ENCODE results near the gene GALNT16. TPM values are rescaled to one million over a fixed set of nuclear protein-coding genes. Genes with fewer than 3 reads are reported as not detected.

GALNT16 gene
- total RNA-seq, 1 donor from 2014 or later = 8.2 TPM

DNA sequence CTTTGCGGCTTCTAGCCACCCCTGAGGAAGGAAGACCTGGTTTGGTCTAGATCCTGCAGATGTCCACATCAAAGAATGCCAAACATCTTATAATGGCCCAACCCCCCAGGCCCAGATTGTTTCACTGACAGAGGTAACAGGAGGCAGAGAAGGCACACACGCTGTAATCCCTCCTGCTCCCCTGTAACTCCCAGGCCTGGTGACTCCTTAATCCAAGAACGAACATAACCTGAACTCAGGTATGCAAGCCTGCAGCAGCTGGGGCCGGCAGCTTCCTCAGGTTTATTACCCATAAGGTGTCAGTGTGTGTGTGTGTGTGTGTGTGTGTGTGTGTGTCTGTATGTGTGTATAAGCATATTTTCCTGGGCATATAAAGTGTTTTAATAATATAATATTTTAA is 85.4 kb downstream of the GALNT16 start:
- DNase-seq (ENCODE audit: low spot score in 2 of 2, unreplicated experiment in 2 of 2) = no peak
- Mint-ChIP-seq H3K27me3 (ENCODE audit: low read depth) (no peaks in the 10 kb centered on the region), H3K9me3 (no peaks in the 10 kb centered on the region), H3K4me1 (peaks cover 4% of the 10 kb centered on the region), H3K36me3 (no peaks in the 10 kb centered on the region), H3K4me3 (no peak overlapping the region), H3K27ac (no peak overlapping the region)
- no peak for TF ChIP-seq CTCF (IDR thresholded peaks at IDR 0.05; ENCODE audit: unreplicated experiment)

DNA sequence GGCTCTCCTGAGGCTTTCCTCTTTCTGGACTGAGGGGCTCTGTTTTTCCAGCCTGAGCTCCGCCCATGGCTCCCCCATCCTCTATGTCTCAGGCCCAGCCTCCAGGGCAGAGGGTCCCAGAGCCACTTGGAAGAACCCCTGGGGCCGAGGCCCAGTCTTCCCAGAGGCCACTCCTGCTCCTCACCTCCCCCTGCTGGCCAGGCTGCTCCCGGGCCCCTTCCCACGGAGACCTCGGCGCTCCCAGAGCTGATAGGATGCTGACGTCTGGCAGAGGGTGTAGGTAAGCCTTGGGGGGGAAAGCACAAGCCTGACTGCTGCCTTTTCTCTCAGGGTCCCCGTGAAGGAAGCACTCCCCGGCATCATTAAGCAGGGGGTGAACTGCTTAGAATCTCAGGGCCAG is 86.8 kb downstream of the GALNT16 start:
- peak; percentile 17 for TF ChIP-seq CTCF (IDR thresholded peaks at IDR 0.05; ENCODE audit: unreplicated experiment)
- H3K4me3 Mint-ChIP-seq = no peak overlapping the region
- H3K9me3 Mint-ChIP-seq = no peaks in the 10 kb centered on the region
- DNase-seq (ENCODE audit: low spot score in 2 of 2, unreplicated experiment in 2 of 2) = peak in 1 of 2 experiments; percentile 57
- no peaks in the 10 kb centered on the region for H3K36me3 Mint-ChIP-seq
- no peaks in the 10 kb centered on the region for H3K27me3 Mint-ChIP-seq (ENCODE audit: low read depth)
- peaks cover 4% of the 10 kb centered on the region for H3K4me1 Mint-ChIP-seq
- no peak overlapping the region for H3K27ac Mint-ChIP-seq

DNA sequence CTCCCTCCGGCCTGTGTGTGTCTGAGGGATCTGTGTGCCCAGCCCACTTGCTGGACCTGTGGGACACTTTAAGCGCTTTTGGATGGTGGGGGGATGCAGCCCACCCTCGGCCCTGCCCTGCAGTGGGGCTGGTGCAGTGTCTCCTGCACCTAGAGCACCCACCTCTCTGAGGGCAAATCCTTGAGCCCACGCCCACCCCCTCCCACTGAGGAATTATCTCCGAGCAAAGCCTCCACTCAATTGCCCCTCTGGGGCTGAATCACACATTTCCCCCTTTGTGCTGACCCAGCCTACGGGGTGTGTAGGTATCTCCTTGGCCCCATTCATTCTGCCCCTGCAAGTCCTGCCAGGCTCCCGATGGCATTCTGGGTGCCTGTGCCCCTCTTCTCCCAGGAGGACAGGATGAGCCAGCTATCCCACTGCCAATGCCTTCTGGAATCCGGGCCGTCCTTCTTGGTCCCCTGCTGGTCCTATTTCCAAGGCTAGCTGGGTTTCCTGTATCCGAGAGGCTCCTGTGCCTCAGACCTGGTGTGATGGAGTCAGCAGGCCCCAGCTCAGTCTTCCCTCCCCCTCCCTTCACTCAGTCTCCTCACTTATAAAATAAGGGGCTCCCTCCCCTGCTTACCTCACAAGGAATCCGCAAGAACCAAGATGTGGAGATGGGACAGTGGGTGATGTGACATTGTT is 89.3 kb downstream of the GALNT16 start:
- Mint-ChIP-seq H3K36me3 (no peaks in the 10 kb centered on the region), H3K27me3 (ENCODE audit: low read depth) (no peaks in the 10 kb centered on the region), H3K27ac (no peak overlapping the region), H3K9me3 (no peaks in the 10 kb centered on the region), H3K4me3 (no peak overlapping the region), H3K4me1 (peaks cover 5% of the 10 kb centered on the region)
- no peak for DNase-seq (ENCODE audit: low spot score in 2 of 2, unreplicated experiment in 2 of 2)
- no peak for TF ChIP-seq CTCF (IDR thresholded peaks at IDR 0.05; ENCODE audit: unreplicated experiment)

DNA sequence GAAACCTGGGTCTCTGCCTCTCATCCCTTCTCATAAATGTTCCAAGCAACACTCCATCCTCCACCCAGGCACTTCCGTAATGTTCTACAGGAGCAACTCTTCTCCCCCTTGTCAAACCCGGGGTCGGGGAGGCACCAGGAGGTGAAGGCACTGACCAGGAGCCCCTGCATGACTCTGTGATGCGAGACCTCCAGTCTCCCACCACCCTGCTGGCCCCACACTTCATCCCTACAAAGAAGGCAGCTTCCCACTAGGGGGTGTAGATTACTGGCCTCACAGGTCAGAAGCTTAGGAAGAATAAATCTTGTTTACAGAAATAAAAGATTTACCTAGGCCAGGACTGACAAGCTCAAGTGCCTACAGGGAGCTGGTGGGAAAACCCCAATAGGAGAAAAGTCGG is 90.9 kb downstream of the GALNT16 start:
- H3K9me3 Mint-ChIP-seq = no peaks in the 10 kb centered on the region
- no peak for TF ChIP-seq CTCF (IDR thresholded peaks at IDR 0.05; ENCODE audit: unreplicated experiment)
- H3K4me1 Mint-ChIP-seq = peaks cover 12% of the 10 kb centered on the region
- no peak for DNase-seq (ENCODE audit: low spot score in 2 of 2, unreplicated experiment in 2 of 2)
- H3K36me3 Mint-ChIP-seq = no peaks in the 10 kb centered on the region
- H3K27ac Mint-ChIP-seq = no peak overlapping the region
- H3K27me3 Mint-ChIP-seq (ENCODE audit: low read depth) = no peaks in the 10 kb centered on the region
- H3K4me3 Mint-ChIP-seq = no peak overlapping the region

GRCh38 chr14:69351385-69351784 is 91.4 kb downstream of the GALNT16 start:
- Mint-ChIP-seq H3K27ac (no peak overlapping the region), H3K9me3 (no peaks in the 10 kb centered on the region), H3K27me3 (ENCODE audit: low read depth) (no peaks in the 10 kb centered on the region), H3K36me3 (no peaks in the 10 kb centered on the region), H3K4me3 (no peak overlapping the region), H3K4me1 (peaks cover 12% of the 10 kb centered on the region)
- DNase-seq (ENCODE audit: low spot score in 2 of 2, unreplicated experiment in 2 of 2) = no peak
- TF ChIP-seq CTCF (IDR thresholded peaks at IDR 0.05; ENCODE audit: unreplicated experiment) = no peak

- Mint-ChIP-seq H3K4me1 (peaks cover 12% of the 10 kb centered on the region), H3K36me3 (no peaks in the 10 kb centered on the region), H3K4me3 (no peak overlapping the region), H3K9me3 (no peaks in the 10 kb centered on the region), H3K27me3 (ENCODE audit: low read depth) (no peaks in the 10 kb centered on the region), H3K27ac (no peak overlapping the region)
- no peak for DNase-seq (ENCODE audit: low spot score in 2 of 2, unreplicated experiment in 2 of 2)
- TF ChIP-seq CTCF (IDR thresholded peaks at IDR 0.05; ENCODE audit: unreplicated experiment) = no peak
Measured at GRCh38 chr14:69351911-69352310, 92.0 kb downstream of the GALNT16 start.
